Psoas muscle (tissue), 8 donors: ENCODE measurements around the gene TCP11L1. TPM values are rescaled to one million over a fixed set of nuclear protein-coding genes. Genes with fewer than 3 reads are reported as not detected.
"Not testable (repeated sequence)": the region's sequence is repeated elsewhere in the genome, so short reads cannot be mapped to it uniquely, and the experiment has no call there.

Experiments
- ATAC-seq, 4 donors: fragments of 200-7000 bp; cut with Tn5 transposase; one replicate each; pipeline ENCODE4 v1.9.1; 2020; ENCODE audit warnings: moderate library complexity in 3 of 4, mild to moderate bottlenecking in 2 of 4
- DNase-seq, 2 donors: peaks; one replicate each; pipeline ENCODE4 v3.0.0-alpha.2; 2020
- H3K27ac ChIP-seq: fragments of 200-600 bp; one replicate; pipeline ENCODE4 v1.8.0; 2022
- H3K27me3 ChIP-seq, 3 donors: fragments of 200-600 bp in 1 of 3; one replicate each; pipeline versions ENCODE4 v1.6.1 to v1.8.0; 2013 to 2022; ENCODE audit warnings: low read length in 2 of 3, mild to moderate bottlenecking in 2 of 3, moderate library complexity in 1 of 3; ENCODE audit not compliant: insufficient read depth in 3 of 3
- H3K36me3 ChIP-seq, 2 donors: fragments of 200-600 bp in 1 of 2; one replicate each; pipeline versions ENCODE4 v1.6.1 to v1.8.0; 2013 to 2022; ENCODE audit warnings: low read depth in 1 of 2, mild to moderate bottlenecking in 1 of 2, moderate library complexity in 1 of 2; ENCODE audit not compliant: insufficient read depth in 1 of 2
- H3K4me1 ChIP-seq: fragments of 200-600 bp; one replicate; pipeline ENCODE4 v1.8.0; 2022
- H3K4me3 ChIP-seq: fragments of 200-600 bp; one replicate; pipeline ENCODE4 v1.8.0; 2022; ENCODE audit warnings: mild to moderate bottlenecking
- H3K9me3 ChIP-seq: fragments of 200-600 bp; one replicate; pipeline ENCODE4 v1.8.0; 2022
- CTCF ChIP-seq: fragments of 200-600 bp; IDR thresholded peaks from one replicate; pipeline ENCODE4 v1.8.0; 2022; ENCODE audit warnings: antibody characterized with exemption
- WGBS, 3 donors: extraction: QIAGEN DNeasy Blood & Tissue Kit; methylation state at CpG; one replicate each; pipeline versions ENCODE4 v1.1.6 to v1.1.7; 2013; 5-methylcytosine and 5-hydroxymethylcytosine counted together
- intact Hi-C, 2 donors: fragments of 100-400 bp; cut with DNase I; formaldehyde crosslinking; loops; one replicate each; pipeline versions ENCODE4 v1.11.0 to v1.14.2; 2022
- polyA plus RNA-seq, 3 donors: library from polyadenylated mRNA; stranded (reverse); fragments of 200-250 nt; gene quantifications; one replicate each; pipeline ENCODE4 v1.2.3, GENCODE V29; 2013
- total RNA-seq, 4 donors: library from RNA; stranded (reverse); fragmentation: NEBNext Ultra II Directional in 2 of 4; extraction: Animal tissue kit (Norgen Biotek cat#: 25700) in 2 of 4; gene quantifications; one replicate each; pipeline versions ENCODE4 v1.2.1 to v1.2.4, GENCODE V29; 2021 to 2023
- donor health status: healthy with polysubstance abuse.
- donor health status: DM: no; HTN: no; CAD: no; lungs with moderate emphysema.
- donor health status: Bipolar disorder and iron deficiency.
- donor health status: healthy.
- donor health status: DM: yes; HTN: yes; CAD: no.
- donor health status: DM: no; HTN: no; CAD: no.
- donor health status: DM: no; HTN: no; CAD: no.
- donor health status: DM: yes; HTN: yes; CAD: no.

TCP11L1 gene
- total and polyA plus RNA-seq, 7 donors = 2.0 to 7.9 (median 4.6) TPM

- no peaks in the 10 kb centered on the region for H3K27me3 ChIP-seq
- peaks cover 0 to 8% of the 10 kb centered on the region in 2 donors for H3K36me3 ChIP-seq
- H3K4me1 ChIP-seq = peaks cover 19% of the 10 kb centered on the region
- no peak overlapping the region for H3K4me3 ChIP-seq
- ATAC-seq = peak in 1 of 4 donors; percentile 20
- no peak for TF ChIP-seq CTCF
- no peaks in the 10 kb centered on the region for H3K9me3 ChIP-seq
- H3K27ac ChIP-seq = peak overlapping the region; percentile 62
- intact Hi-C loops = no loop called here
- DNase-seq = no peak
Observed at GRCh38 chr11:33109294-33109895, 70.0 kb downstream of the TCP11L1 start.

- 12 to 26% (median 21%) methylated on average over 1 of the region's 1 CpG for WGBS, 3 donors
- Histone ChIP-seq H3K4me1 (peaks cover 19% of the 10 kb centered on the region), H3K27ac (peak overlapping the region; percentile 62), H3K4me3 (no peak overlapping the region), H3K9me3 (no peaks in the 10 kb centered on the region), H3K27me3 (no peaks in the 10 kb centered on the region), H3K36me3 (peaks cover 0 to 6% of the 10 kb centered on the region in 2 donors)
- intact Hi-C loops = no loop called here
- ATAC-seq (peak; percentile 61 to 91 (median 82)), DNase-seq (no peak)
- no peak for TF ChIP-seq CTCF
Observed at GRCh38 chr11:33110083-33110482, 70.7 kb downstream of the TCP11L1 start.

- Histone ChIP-seq H3K27ac (no peak overlapping the region), H3K9me3 (no peaks in the 10 kb centered on the region), H3K4me1 (no peaks in the 10 kb centered on the region), H3K36me3 (no peaks in the 10 kb centered on the region), H3K4me3 (no peak overlapping the region), H3K27me3 (no peaks in the 10 kb centered on the region)
- no peak for TF ChIP-seq CTCF
- DNase-seq (no peak), ATAC-seq (no peak)
- intact Hi-C loops = no loop called here
Observed at GRCh38 chr11:33116535-33116934, 77.2 kb downstream of the TCP11L1 start.

DNA sequence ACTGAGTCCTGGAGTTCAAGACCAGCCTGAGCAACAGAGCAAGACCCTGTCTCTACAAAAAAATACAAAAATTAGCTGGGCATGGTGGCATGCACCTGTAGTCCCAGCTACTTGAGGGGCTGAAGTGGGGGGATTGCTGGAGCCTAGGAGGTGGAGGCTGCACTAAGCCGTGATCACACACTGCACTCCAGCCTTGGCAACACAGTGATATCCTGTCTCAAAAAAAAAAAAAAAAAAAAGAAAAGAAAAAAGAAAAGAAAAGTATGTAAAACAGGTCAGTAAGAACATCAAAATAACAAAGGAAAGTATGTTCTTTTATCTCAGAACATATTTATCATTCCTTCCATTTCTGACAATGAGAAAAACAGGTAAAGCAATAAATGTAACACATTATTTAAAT, 83.3 kb downstream of the TCP11L1 start:
- H3K4me3 ChIP-seq, H3K36me3 ChIP-seq, H3K27ac ChIP-seq, DNase-seq, ATAC-seq, intact Hi-C loops, H3K27me3 ChIP-seq, H3K4me1 ChIP-seq, H3K9me3 ChIP-seq: not testable (repeated sequence)
- WGBS, 3 donors = 88 to 98% (median 94%) methylated on average over 1 of the region's 1 CpG

Other genes with a start within 250 kb of the TCP11L1 start
- not detected for gene CCDC73, start 244.9 kb upstream of the TCP11L1 start, total RNA-seq
- gene CCDC73, start 244.9 kb upstream of the TCP11L1 start, polyA plus RNA-seq = under 1 TPM in 1 of 3 donors, not detected in 2; 0.01 TPM
- gene PRRG4, start 209.6 kb upstream of the TCP11L1 start, total RNA-seq = under 1 TPM; 0.08 to 0.40 (median 0.25) TPM
- under 1 TPM; 0.05 to 0.58 (median 0.13) TPM for gene PRRG4, start 209.6 kb upstream of the TCP11L1 start, polyA plus RNA-seq
- 10 to 100 TPM; 11.8 to 19.3 (median 15.6) TPM for gene QSER1, start 146.8 kb upstream of the TCP11L1 start, total RNA-seq
- gene QSER1, start 146.8 kb upstream of the TCP11L1 start, polyA plus RNA-seq = 1 to 10 TPM; 2.4 to 6.4 (median 3.3) TPM
- 1 to 10 TPM; 1.5 to 4.5 (median 2.6) TPM for gene DEPDC7, start 23.7 kb upstream of the TCP11L1 start, total RNA-seq
- 1 to 10 TPM; 2.2 to 6.3 (median 4.8) TPM for gene DEPDC7, start 23.7 kb upstream of the TCP11L1 start, polyA plus RNA-seq
- gene CSTF3, start 121.9 kb downstream of the TCP11L1 start, total RNA-seq = 10 to 100 TPM; 10.7 to 18.0 (median 13.4) TPM
- gene CSTF3, start 121.9 kb downstream of the TCP11L1 start, polyA plus RNA-seq = 10 to 100 TPM; 10.7 to 32.3 (median 21.1) TPM
- 100 to 1,000 TPM; 119 to 155 (median 134) TPM for gene HIPK3, start 217.8 kb downstream of the TCP11L1 start, total RNA-seq
- 10 to 100 TPM in 2 of 3 donors, 1 to 10 TPM in 1; 7.8 to 64.2 (median 25.5) TPM for gene HIPK3, start 217.8 kb downstream of the TCP11L1 start, polyA plus RNA-seq